OCI-LY1 (cell line): Measurements from ENCODE around the gene SAXO1.

Experiments
- H2AFZ ChIP-seq: fragments of 200-600 bp; sonication (generic), shearing (Covaris generic); 2 replicates; pipeline ENCODE4 v1.6.0; 2014; ENCODE audit warnings: antibody characterized with exemption, mild to moderate bottlenecking, low read length
- H3F3A ChIP-seq: fragments of 200-600 bp; sonication (generic), shearing (Covaris generic); 2 replicates; pipeline ENCODE4 v1.6.0; 2014; ENCODE audit warnings: mild to moderate bottlenecking, antibody characterized with exemption, low read length, moderate library complexity; ENCODE audit not compliant: insufficient read depth
- H3K27ac ChIP-seq: fragments of 200-600 bp; sonication (generic); 2 replicates; pipeline ENCODE4 v1.5.1; 2014; ENCODE audit warnings: low read length, mixed run types, mild to moderate bottlenecking, low read depth; ENCODE audit not compliant: poor library complexity, severe bottlenecking
- H3K27me3 ChIP-seq: fragments of 200-600 bp; sonication (generic); 2 replicates; pipeline ENCODE4 v1.6.0; 2014; ENCODE audit warnings: antibody characterized with exemption, mild to moderate bottlenecking, low read length, moderate library complexity; ENCODE audit not compliant: insufficient read depth
- H3K36me3 ChIP-seq: fragments of 200-600 bp; sonication (generic); 2 replicates; pipeline ENCODE4 v1.6.1; 2014; ENCODE audit warnings: mild to moderate bottlenecking, antibody characterized with exemption, low read length, moderate library complexity, mixed read lengths; ENCODE audit not compliant: insufficient read depth
- H3K4me1 ChIP-seq: fragments of 200-600 bp; sonication (generic); 2 replicates; pipeline ENCODE4 v1.5.1; 2014; ENCODE audit warnings: mild to moderate bottlenecking, low read length, moderate library complexity; ENCODE audit not compliant: insufficient read depth, severe bottlenecking
- H3K4me2 ChIP-seq: fragments of 200-600 bp; sonication (generic), shearing (Covaris generic); 2 replicates; pipeline ENCODE4 v1.6.1; 2014; ENCODE audit warnings: low read length
- H3K4me3 ChIP-seq: fragments of 200-600 bp; sonication (generic); 2 replicates; pipeline ENCODE4 v1.5.1; 2014; ENCODE audit warnings: low read length, low read depth, mild to moderate bottlenecking, mixed read lengths; ENCODE audit not compliant: poor library complexity, severe bottlenecking
- H3K79me2 ChIP-seq: fragments of 200-600 bp; shearing (Covaris generic); 2 replicates; pipeline ENCODE4 v1.6.1; 2016; ENCODE audit warnings: mixed run types, low read length, mixed read lengths; ENCODE audit not compliant: insufficient read depth
- H3K9ac ChIP-seq: fragments of 200-600 bp; sonication (generic), shearing (Covaris generic); 2 replicates; pipeline ENCODE4 v1.6.1; 2014; ENCODE audit warnings: mild to moderate bottlenecking, low read length, mixed read lengths
- H3K9me2 ChIP-seq: fragments of 200-600 bp; sonication (generic), shearing (Covaris generic); 2 replicates; pipeline ENCODE4 v1.6.1; 2014; ENCODE audit warnings: low read depth, mild to moderate bottlenecking, low read length, mixed read lengths
- H3K9me3 ChIP-seq: fragments of 200-600 bp; shearing (Covaris generic); 2 replicates; pipeline ENCODE4 v1.6.1; 2014; ENCODE audit warnings: low read length, mixed read lengths
- H4K20me1 ChIP-seq: fragments of 200-600 bp; sonication (generic), shearing (Covaris generic); 2 replicates; pipeline ENCODE4 v1.6.0; 2016; ENCODE audit warnings: mild to moderate bottlenecking, low read length; ENCODE audit not compliant: insufficient read depth
- CTCF ChIP-seq: fragments of 200-600 bp; sonication (generic), shearing (Covaris generic); IDR thresholded peaks from 2 replicates; pipeline ENCODE4 v1.5.1; 2017; ENCODE audit warnings: mild to moderate bottlenecking, antibody characterized with exemption, low read length, moderate library complexity, mixed read lengths
- EZH2 ChIP-seq: fragments of 200-600 bp; sonication (generic), shearing (Covaris generic); IDR thresholded peaks from 2 replicates; pipeline ENCODE4 v1.8.0; 2017; ENCODE audit warnings: borderline replicate concordance, mixed run types, mild to moderate bottlenecking, antibody characterized with exemption, low read length, moderate library complexity, mixed read lengths

The SAXO1 gene

GRCh38 chr9:18893491-18893890, 139.5 kb downstream of the SAXO1 start:
- no peaks in the 10 kb centered on the region for H3K27me3 ChIP-seq
- no peaks in the 10 kb centered on the region for H4K20me1 ChIP-seq
- TF ChIP-seq CTCF (no peak), EZH2 (no peak)
- no peaks in the 10 kb centered on the region for H3K4me1 ChIP-seq
- no peak overlapping the region for H3K9ac ChIP-seq
- no peaks in the 10 kb centered on the region for H3K79me2 ChIP-seq
- H3K36me3 ChIP-seq: no peaks in the 10 kb centered on the region
- no peaks in the 10 kb centered on the region for H3K9me3 ChIP-seq
- H3K27ac ChIP-seq: no peak overlapping the region
- H2AFZ ChIP-seq: no peak overlapping the region
- no peak overlapping the region for H3K4me2 ChIP-seq
- H3K9me2 ChIP-seq: no peaks in the 10 kb centered on the region
- H3K4me3 ChIP-seq: no peak overlapping the region
- no peaks in the 10 kb centered on the region for H3F3A ChIP-seq

GRCh38 chr9:18893046-18893445, 140.0 kb downstream of the SAXO1 start:
- Histone ChIP-seq H3K36me3 (no peaks in the 10 kb centered on the region), H3K79me2 (no peaks in the 10 kb centered on the region), H3K27me3 (no peaks in the 10 kb centered on the region), H3K4me2 (no peak overlapping the region), H3K4me1 (no peaks in the 10 kb centered on the region), H3K4me3 (no peak overlapping the region), H3K9ac (no peak overlapping the region), H4K20me1 (no peaks in the 10 kb centered on the region), H2AFZ (no peak overlapping the region), H3K9me2 (no peaks in the 10 kb centered on the region), H3K27ac (no peak overlapping the region), H3K9me3 (no peaks in the 10 kb centered on the region), H3F3A (no peaks in the 10 kb centered on the region)
- TF ChIP-seq EZH2 (no peak), CTCF (no peak)

GRCh38 chr9:18891946-18892670, 140.9 kb downstream of the SAXO1 start:
- H3K9me2 ChIP-seq: no peaks in the 10 kb centered on the region
- H3K4me1 ChIP-seq: no peaks in the 10 kb centered on the region
- no peaks in the 10 kb centered on the region for H3K79me2 ChIP-seq
- no peak overlapping the region for H3K9ac ChIP-seq
- no peaks in the 10 kb centered on the region for H4K20me1 ChIP-seq
- H3F3A ChIP-seq: no peaks in the 10 kb centered on the region
- H3K4me2 ChIP-seq: no peak overlapping the region
- TF ChIP-seq EZH2 (no peak), CTCF (no peak)
- no peaks in the 10 kb centered on the region for H3K9me3 ChIP-seq
- H3K4me3 ChIP-seq: no peak overlapping the region
- H3K27me3 ChIP-seq: no peaks in the 10 kb centered on the region
- H2AFZ ChIP-seq: no peak overlapping the region
- H3K27ac ChIP-seq: no peak overlapping the region
- H3K36me3 ChIP-seq: no peaks in the 10 kb centered on the region
